Measurements from ENCODE around the gene SUSD4. TPM values are rescaled to one million over a fixed set of nuclear protein-coding genes. Genes with fewer than 3 reads are reported as not detected.

Gene SUSD4
- total RNA-seq, 2 donors from 2014 or later: 10.7 to 26.7 TPM

DNA sequence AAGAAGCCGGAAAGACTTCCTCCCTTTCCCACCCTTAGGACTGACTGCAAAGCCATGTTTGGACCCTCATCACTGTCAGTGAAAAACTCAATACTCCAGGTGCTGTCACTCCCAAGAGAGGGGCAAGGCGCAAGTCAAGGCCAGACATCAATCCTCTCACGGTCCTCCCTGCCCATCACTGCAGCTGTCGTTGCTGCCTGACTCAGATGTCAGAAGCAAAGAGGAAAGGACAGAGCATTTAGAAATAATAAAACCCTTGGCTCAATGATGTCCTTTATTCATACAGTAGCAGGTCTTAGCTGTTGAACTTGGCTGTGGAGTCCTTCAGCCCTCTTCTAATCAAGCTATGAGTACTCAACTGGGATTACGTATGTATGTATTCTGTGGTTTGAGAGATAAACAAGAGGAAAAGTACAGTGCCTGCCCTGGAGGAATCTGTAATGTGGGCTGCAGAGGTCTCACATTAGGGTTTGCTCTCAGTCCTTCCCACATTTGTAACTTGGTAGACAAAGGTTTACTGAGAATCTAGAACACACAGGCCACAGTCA lies 13.5 kb downstream of the SUSD4 start:
- Histone ChIP-seq H3K27ac (no peak overlapping the region), H3K9me3 (no peaks in the 10 kb centered on the region), H3K4me3 (no peak overlapping the region), H3K27me3 (replicated peaks; ENCODE audit: insufficient read depth) (no peaks in the 10 kb centered on the region), H3K36me3 (no peaks in the 10 kb centered on the region), H3K4me1 (replicated peaks) (no peaks in the 10 kb centered on the region)
- no peak for DNase-seq (ENCODE audit: low spot score)
- TF ChIP-seq, protein P1, sequence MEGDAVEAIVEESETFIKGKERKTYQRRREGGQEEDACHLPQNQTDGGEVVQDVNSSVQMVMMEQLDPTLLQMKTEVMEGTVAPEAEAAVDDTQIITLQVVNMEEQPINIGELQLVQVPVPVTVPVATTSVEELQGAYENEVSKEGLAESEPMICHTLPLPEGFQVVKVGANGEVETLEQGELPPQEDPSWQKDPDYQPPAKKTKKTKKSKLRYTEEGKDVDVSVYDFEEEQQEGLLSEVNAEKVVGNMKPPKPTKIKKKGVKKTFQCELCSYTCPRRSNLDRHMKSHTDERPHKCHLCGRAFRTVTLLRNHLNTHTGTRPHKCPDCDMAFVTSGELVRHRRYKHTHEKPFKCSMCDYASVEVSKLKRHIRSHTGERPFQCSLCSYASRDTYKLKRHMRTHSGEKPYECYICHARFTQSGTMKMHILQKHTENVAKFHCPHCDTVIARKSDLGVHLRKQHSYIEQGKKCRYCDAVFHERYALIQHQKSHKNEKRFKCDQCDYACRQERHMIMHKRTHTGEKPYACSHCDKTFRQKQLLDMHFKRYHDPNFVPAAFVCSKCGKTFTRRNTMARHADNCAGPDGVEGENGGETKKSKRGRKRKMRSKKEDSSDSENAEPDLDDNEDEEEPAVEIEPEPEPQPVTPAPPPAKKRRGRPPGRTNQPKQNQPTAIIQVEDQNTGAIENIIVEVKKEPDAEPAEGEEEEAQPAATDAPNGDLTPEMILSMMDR (IDR thresholded peaks at IDR 0.05): no peak
- no peak for TF ChIP-seq POLR2A (IDR thresholded peaks at IDR 0.05)
- TF ChIP-seq POLR2AphosphoS5 (IDR thresholded peaks at IDR 0.05): no peak
- intact Hi-C loops (cut with DNase I): no loop called here
- WGBS: 78% methylated on average over 5 of the region's 5 CpGs

DNA sequence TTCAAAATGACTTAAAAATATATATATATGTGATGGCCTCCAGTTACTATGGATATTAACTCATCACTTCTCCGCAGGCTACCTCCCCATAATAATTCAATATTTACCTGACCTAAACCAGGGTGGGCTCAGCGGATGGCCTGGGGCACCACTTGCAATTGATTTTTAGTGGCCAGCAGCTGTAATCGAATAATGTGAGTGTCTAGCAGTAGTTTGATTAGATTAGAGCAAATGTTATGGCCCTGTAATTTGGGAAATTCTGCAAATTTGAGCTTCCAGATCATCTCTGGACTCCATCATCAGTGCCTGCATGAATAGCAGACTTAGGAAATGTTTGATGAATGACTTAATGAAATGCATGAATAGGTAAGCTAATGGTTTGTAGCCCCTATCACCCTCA lies 14.7 kb downstream of the SUSD4 start:
- Histone ChIP-seq H3K36me3 (no peaks in the 10 kb centered on the region), H3K27me3 (replicated peaks; ENCODE audit: insufficient read depth) (no peaks in the 10 kb centered on the region), H3K27ac (no peak overlapping the region), H3K9me3 (no peaks in the 10 kb centered on the region), H3K4me3 (no peak overlapping the region), H3K4me1 (replicated peaks) (no peaks in the 10 kb centered on the region)
- intact Hi-C loops (cut with DNase I): no loop called here
- 92% methylated on average over 3 of the region's 3 CpGs for WGBS
- no peak for TF ChIP-seq POLR2A (IDR thresholded peaks at IDR 0.05)
- DNase-seq (ENCODE audit: low spot score): no peak

- WGBS: 68% methylated on average over 2 of the region's 2 CpGs
- Histone ChIP-seq H3K4me1 (replicated peaks) (no peaks in the 10 kb centered on the region), H3K36me3 (no peaks in the 10 kb centered on the region), H3K4me3 (no peak overlapping the region), H3K27ac (no peak overlapping the region), H3K27me3 (replicated peaks; ENCODE audit: insufficient read depth) (no peaks in the 10 kb centered on the region), H3K9me3 (no peaks in the 10 kb centered on the region)
- intact Hi-C loops (cut with DNase I): no loop called here
- DNase-seq (ENCODE audit: low spot score): no peak
- no peak for TF ChIP-seq POLR2AphosphoS5 (IDR thresholded peaks at IDR 0.05)
- no peak for TF ChIP-seq POLR2A (IDR thresholded peaks at IDR 0.05)
- TF ChIP-seq, protein P1 (IDR thresholded peaks at IDR 0.05): no peak
Observed at GRCh38 chr1:223348439-223348838, 15.5 kb downstream of the SUSD4 start.

- Histone ChIP-seq H3K4me1 (replicated peaks) (no peaks in the 10 kb centered on the region), H3K27ac (no peak overlapping the region), H3K36me3 (no peaks in the 10 kb centered on the region), H3K9me3 (no peaks in the 10 kb centered on the region), H3K27me3 (replicated peaks; ENCODE audit: insufficient read depth) (no peaks in the 10 kb centered on the region), H3K4me3 (no peak overlapping the region)
- no peak for DNase-seq (ENCODE audit: low spot score)
- TF ChIP-seq, protein P1 (IDR thresholded peaks at IDR 0.05): no peak
- no peak for TF ChIP-seq POLR2AphosphoS5 (IDR thresholded peaks at IDR 0.05)
- no peak for TF ChIP-seq POLR2A (IDR thresholded peaks at IDR 0.05)
- WGBS: 85% methylated on average over 4 of the region's 4 CpGs
- intact Hi-C loops (cut with DNase I): no loop called here
Observed at GRCh38 chr1:223347583-223347982, 16.4 kb downstream of the SUSD4 start.

DNA sequence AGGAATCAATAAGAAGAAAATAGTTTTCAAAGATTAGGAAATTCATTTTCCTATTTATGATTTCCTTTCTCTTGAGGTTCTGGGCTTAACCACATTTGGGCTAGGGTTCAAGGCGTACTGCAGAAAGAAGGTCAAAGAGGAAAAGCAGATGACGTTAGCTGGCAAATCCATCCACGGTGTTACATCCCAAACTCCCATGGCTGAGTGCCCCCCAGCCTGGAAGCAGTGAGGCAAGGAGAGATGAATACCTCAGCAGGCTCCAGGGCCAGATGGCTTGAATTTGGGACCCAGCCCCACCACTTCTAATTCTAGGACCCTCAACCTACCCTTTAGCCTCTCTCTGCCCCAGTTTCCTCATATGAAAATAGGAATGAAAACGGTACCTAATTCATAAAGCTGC lies 17.7 kb downstream of the SUSD4 start:
- H3K27ac ChIP-seq: no peak overlapping the region
- intact Hi-C loops (cut with DNase I): no loop called here
- H3K9me3 ChIP-seq: no peaks in the 10 kb centered on the region
- H3K4me1 ChIP-seq (replicated peaks): no peaks in the 10 kb centered on the region
- no peaks in the 10 kb centered on the region for H3K36me3 ChIP-seq
- no peak overlapping the region for H3K4me3 ChIP-seq
- WGBS: 92% methylated on average over 4 of the region's 4 CpGs
- no peaks in the 10 kb centered on the region for H3K27me3 ChIP-seq (replicated peaks; ENCODE audit: insufficient read depth)
- no peak for DNase-seq (ENCODE audit: low spot score)
- TF ChIP-seq, protein P1 (IDR thresholded peaks at IDR 0.05): no peak
- TF ChIP-seq POLR2A (IDR thresholded peaks at IDR 0.05) (no peak), POLR2AphosphoS5 (IDR thresholded peaks at IDR 0.05) (no peak)

All from prostate gland (tissue), 2 donors.